Mucosa of descending colon (tissue), 3 donors: ENCODE results near the gene NEIL3. TPM values are rescaled to one million over a fixed set of nuclear protein-coding genes. Genes with fewer than 3 reads are reported as not detected.
A peak's percentile ranks its signal among the peaks of the same experiment; 100 is the strongest.

Experiments used
- ATAC-seq: fragments of 200-7000 bp; cut with Tn5 transposase; one replicate; pipeline ENCODE4 v1.9.1; 2020; ENCODE audit warnings: mild to moderate bottlenecking, moderate library complexity
- DNase-seq, 3 donors: peaks; one replicate each; pipeline ENCODE4 v3.0.0-alpha.2; 2020
- H3K36me3 ChIP-seq: fragments of 200-600 bp; one replicate; pipeline ENCODE4 v1.8.0; 2021; ENCODE audit warnings: low read depth, mild to moderate bottlenecking
- H3K4me1 ChIP-seq: fragments of 200-600 bp; one replicate; pipeline ENCODE4 v1.8.0; 2021; ENCODE audit warnings: low read depth, mild to moderate bottlenecking
- H3K4me3 ChIP-seq: fragments of 200-600 bp; one replicate; pipeline ENCODE4 v1.8.0; 2021; ENCODE audit warnings: mild to moderate bottlenecking
- H3K9me3 ChIP-seq: fragments of 200-600 bp; one replicate; pipeline ENCODE4 v1.8.0; 2021; ENCODE audit warnings: mild to moderate bottlenecking
- CTCF ChIP-seq: fragments of 200-600 bp; IDR thresholded peaks from one replicate; pipeline ENCODE4 v1.8.0; 2022; ENCODE audit warnings: antibody characterized with exemption, mild to moderate bottlenecking
- intact Hi-C, 2 donors: fragments of 100-400 bp; cut with DNase I in 1 of 2; cut with micrococcal nuclease in 1 of 2; formaldehyde crosslinking; loops; one replicate each; pipeline versions ENCODE4 v1.11.0 to v1.11.1; 2022; cut with DNase I, micrococcal nuclease
- long read RNA-seq, 2 donors: library from polyadenylated mRNA; unstranded; transcript quantifications; one replicate each; pipeline ENCODE4 v2.0.0, GENCODE V29; 2019 to 2021
- total RNA-seq, 3 donors: library from RNA; stranded (reverse); fragmentation: NEBNext Ultra II Directional in 2 of 3; extraction: Animal tissue kit (Norgen Biotek cat#: 25700) in 2 of 3; gene quantifications; one replicate each; pipeline versions ENCODE4 v1.2.1 to v1.2.4, GENCODE V29; 2021 to 2023
- donor health status: DM: no; HTN: no; CAD: no; lungs with moderate emphysema.
- donor health status: DM: no; HTN: no; CAD: no.
- donor health status: DM: no; HTN: yes; CAD: no.

The NEIL3 gene
- total RNA-seq: 1 to 10 TPM in 2 of 3 donors, under 1 TPM in 1; 0.76 to 3.2 (median 1.4) TPM
- long read RNA-seq, donor 1: 0 reads
- long read RNA-seq, donor 2, partial matches to known transcripts: 2 of 3 reads
- long read RNA-seq, donor 2, other reads (novel, unspliced or antisense): 0 of 3 reads

GRCh38 chr4:177309522-177310371 lies at the start of gene NEIL3:
Gene NEIL3 (plus strand): TSS chr4:177309874. CDS start chr4:177309954, 80 bp downstream.
- intact Hi-C loops: no loop called here
- H3K36me3 ChIP-seq: no peaks in the 10 kb centered on the region
- H3K9me3 ChIP-seq: no peaks in the 10 kb centered on the region
- DNase-seq (peak; percentile 95 to 98 (median 97)), ATAC-seq (peak; percentile 99)
- peaks cover 3% of the 10 kb centered on the region for H3K4me1 ChIP-seq
- H3K4me3 ChIP-seq: peak within 1 kb of the TSS; percentile 35
- TF ChIP-seq CTCF: no peak

DNA sequence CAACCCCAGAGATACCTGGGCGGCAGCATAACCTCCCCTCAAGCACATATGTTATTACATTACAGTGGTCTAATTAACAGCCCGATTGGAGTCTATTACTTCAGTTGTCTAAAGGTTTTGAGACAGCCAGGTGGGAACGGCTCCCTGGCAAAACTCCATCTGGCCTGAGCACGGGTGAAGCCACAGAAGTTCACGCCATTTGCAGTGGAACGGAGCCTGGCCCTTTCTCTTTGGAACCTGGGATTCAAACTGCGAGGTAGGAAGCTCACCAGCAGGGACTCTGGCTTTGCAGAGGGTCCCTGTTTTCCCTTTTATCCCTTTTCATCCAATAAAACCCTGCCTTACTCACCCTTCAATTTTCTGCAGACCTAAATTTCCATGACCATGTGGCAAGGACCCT lies 45.9 kb upstream of the NEIL3 start:
- intact Hi-C loops: no loop called here
- ATAC-seq: no peak
- no peak overlapping the region for H3K4me3 ChIP-seq
- no peaks in the 10 kb centered on the region for H3K36me3 ChIP-seq
- DNase-seq: no peak
- H3K4me1 ChIP-seq: no peaks in the 10 kb centered on the region
- no peak for TF ChIP-seq CTCF
- H3K9me3 ChIP-seq: no peaks in the 10 kb centered on the region

DNA sequence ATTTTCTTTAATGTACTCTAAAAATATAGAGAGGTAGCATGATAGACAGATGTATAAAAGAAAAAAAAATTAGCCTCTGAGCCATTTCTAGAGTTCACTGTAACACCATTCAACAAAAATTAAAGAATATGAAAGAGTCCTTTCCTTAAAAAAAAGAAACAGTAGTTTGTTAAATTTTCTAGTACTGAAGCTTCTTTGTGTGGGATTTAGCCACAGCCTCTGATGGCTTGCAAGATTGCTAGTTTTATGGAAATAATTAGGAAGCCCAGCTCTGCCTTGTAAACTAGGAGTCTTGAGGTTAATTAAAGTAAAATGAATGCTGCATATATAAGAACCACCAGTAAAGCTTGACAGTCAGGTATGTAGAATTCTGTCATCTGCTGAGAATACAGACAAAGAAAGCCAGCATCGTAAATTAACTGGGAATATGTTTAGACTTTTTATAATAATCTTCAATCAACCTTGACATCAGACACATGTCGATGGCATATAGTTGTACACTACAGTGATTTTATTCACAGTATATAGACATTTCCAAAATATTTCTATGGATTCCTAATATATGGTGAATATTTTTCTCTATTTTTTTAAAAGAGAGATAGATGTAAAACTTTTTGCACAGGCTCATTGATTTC lies 44.8 kb upstream of the NEIL3 start:
- DNase-seq (no peak), ATAC-seq (no peak)
- Histone ChIP-seq H3K36me3 (no peaks in the 10 kb centered on the region), H3K4me1 (no peaks in the 10 kb centered on the region), H3K4me3 (no peak overlapping the region), H3K9me3 (no peaks in the 10 kb centered on the region)
- intact Hi-C loops: no loop called here
- TF ChIP-seq CTCF: no peak

GRCh38 chr4:177265729-177266128 lies 43.9 kb upstream of the NEIL3 start:
- DNase-seq (peak in 1 of 3 donors; percentile 19), ATAC-seq (peak; percentile 85)
- Histone ChIP-seq H3K4me3 (no peak overlapping the region), H3K9me3 (no peaks in the 10 kb centered on the region), H3K4me1 (no peaks in the 10 kb centered on the region), H3K36me3 (no peaks in the 10 kb centered on the region)
- no peak for TF ChIP-seq CTCF
- intact Hi-C loops: no loop called here

DNA sequence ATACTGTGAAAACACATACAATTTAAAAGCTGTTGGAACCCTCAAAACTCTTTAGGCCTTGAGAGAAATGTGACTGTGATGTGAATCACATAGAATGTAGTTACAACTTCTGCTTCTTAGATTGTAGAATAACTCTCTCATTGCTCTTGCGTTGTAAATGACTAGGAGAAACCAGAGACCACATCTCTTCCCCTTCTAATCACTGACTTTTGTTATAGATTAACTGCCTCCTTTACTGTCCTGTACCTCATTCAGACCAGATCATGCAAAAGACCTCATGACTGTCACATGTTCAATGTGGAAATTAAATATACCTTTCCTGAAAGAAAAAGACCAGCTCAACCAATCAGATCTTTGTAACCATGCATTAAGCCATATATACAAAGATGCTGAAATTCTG lies 43.2 kb upstream of the NEIL3 start:
- ATAC-seq: no peak
- H3K9me3 ChIP-seq: no peaks in the 10 kb centered on the region
- H3K4me1 ChIP-seq: no peaks in the 10 kb centered on the region
- no peak for TF ChIP-seq CTCF
- intact Hi-C loops: no loop called here
- H3K36me3 ChIP-seq: no peaks in the 10 kb centered on the region
- no peak for DNase-seq
- H3K4me3 ChIP-seq: no peak overlapping the region
